ENCODE results near the gene GSTP1. TPM values are rescaled to one million over a fixed set of nuclear protein-coding genes. Genes with fewer than 3 reads are reported as not detected.
"Not testable (repeated sequence)": the region's sequence is repeated elsewhere in the genome, so short reads cannot be mapped to it uniquely, and the experiment has no call there.

The GSTP1 gene
- total and polyA plus RNA-seq, 5 donors from 2014 or later, result 55.7 to 231 (median 207) TPM

- H3K9me3 ChIP-seq (ENCODE audit: control insufficient read depth in 2 of 2, low read length in 2 of 2), result no peaks in the 10 kb centered on the region
- no peak overlapping the region for H3K27ac ChIP-seq (ENCODE audit: insufficient read depth, low read length, poor library complexity, severe bottlenecking)
- H3K36me3 Mint-ChIP-seq, result peaks cover 6% of the 10 kb centered on the region
- no peaks in the 10 kb centered on the region for H3K36me3 ChIP-seq (ENCODE audit: control insufficient read depth, insufficient read depth, low read length)
- H3K4me1 ChIP-seq (ENCODE audit: control insufficient read depth, insufficient read depth, low read length, poor library complexity, severe bottlenecking), result peaks cover 14% of the 10 kb centered on the region
- no peak for DNase-seq
- peaks cover 16 to 41% (median 28%) of the 10 kb centered on the region in 4 donors for H3K4me1 Mint-ChIP-seq
- H3K9me3 Mint-ChIP-seq, result peaks cover 0 to 4% (median 0%) of the 10 kb centered on the region in 7 donors
- peak overlapping the region; percentile 55 to 73 (median 65) for H3K27ac Mint-ChIP-seq
- peak overlapping the region; percentile 48 to 86 (median 76) for H3K4me3 Mint-ChIP-seq
- no peaks in the 10 kb centered on the region for H3K27me3 ChIP-seq (ENCODE audit: control insufficient read depth, insufficient read depth, low read length)
- no peak for ATAC-seq (ENCODE audit: low read depth in 2 of 2)
- H3K4me3 ChIP-seq (ENCODE audit: low read depth, low read length), result peak overlapping the region; percentile 26
- H3K27me3 Mint-ChIP-seq, result peaks cover 42% of the 10 kb centered on the region
These were observed 1.6 kb upstream of the GSTP1 start for GRCh38 chr11:67582011-67582410.

DNA sequence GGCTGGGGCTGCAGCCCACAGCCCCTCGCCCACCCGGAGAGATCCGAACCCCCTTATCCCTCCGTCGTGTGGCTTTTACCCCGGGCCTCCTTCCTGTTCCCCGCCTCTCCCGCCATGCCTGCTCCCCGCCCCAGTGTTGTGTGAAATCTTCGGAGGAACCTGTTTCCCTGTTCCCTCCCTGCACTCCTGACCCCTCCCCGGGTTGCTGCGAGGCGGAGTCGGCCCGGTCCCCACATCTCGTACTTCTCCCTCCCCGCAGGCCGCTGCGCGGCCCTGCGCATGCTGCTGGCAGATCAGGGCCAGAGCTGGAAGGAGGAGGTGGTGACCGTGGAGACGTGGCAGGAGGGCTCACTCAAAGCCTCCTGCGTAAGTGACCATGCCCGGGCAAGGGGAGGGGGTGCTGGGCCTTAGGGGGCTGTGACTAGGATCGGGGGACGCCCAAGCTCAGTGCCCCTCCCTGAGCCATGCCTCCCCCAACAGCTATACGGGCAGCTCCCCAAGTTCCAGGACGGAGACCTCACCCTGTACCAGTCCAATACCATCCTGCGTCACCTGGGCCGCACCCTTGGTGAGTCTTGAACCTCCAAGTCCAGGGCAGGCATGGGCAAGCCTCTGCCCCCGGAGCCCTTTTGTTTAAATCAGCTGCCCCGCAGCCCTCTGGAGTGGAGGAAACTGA lies 731 bp downstream of the GSTP1 start:
- peak overlapping the region; percentile 55 to 89 (median 73) for H3K4me3 Mint-ChIP-seq
- H3K4me3 ChIP-seq (ENCODE audit: low read depth, low read length), result peak overlapping the region; percentile 24
- H3K27ac Mint-ChIP-seq, result peak overlapping the region in 2 of 3 donors; percentile 83 to 90
- peaks cover 26% of the 10 kb centered on the region for H3K27me3 Mint-ChIP-seq
- H3K36me3 Mint-ChIP-seq, result peaks cover 6% of the 10 kb centered on the region
- H3K4me1 ChIP-seq (ENCODE audit: control insufficient read depth, insufficient read depth, low read length, poor library complexity, severe bottlenecking), result peaks cover 14% of the 10 kb centered on the region
- no peaks in the 10 kb centered on the region for H3K9me3 ChIP-seq (ENCODE audit: control insufficient read depth in 2 of 2, low read length in 2 of 2)
- H3K27me3 ChIP-seq (ENCODE audit: control insufficient read depth, insufficient read depth, low read length), result no peaks in the 10 kb centered on the region
- peaks cover 0 to 2% (median 0%) of the 10 kb centered on the region in 7 donors for H3K9me3 Mint-ChIP-seq
- H3K4me1 Mint-ChIP-seq, result peaks cover 12 to 48% (median 26%) of the 10 kb centered on the region in 4 donors
- H3K27ac ChIP-seq (ENCODE audit: insufficient read depth, low read length, poor library complexity, severe bottlenecking), result peak overlapping the region; percentile 79
- peak in 1 of 3 donors; percentile 39 for DNase-seq
- H3K36me3 ChIP-seq (ENCODE audit: control insufficient read depth, insufficient read depth, low read length), result no peaks in the 10 kb centered on the region
- peak in 1 of 2 donors; percentile 3 for ATAC-seq (ENCODE audit: low read depth in 2 of 2)

- H3K9me3 ChIP-seq (ENCODE audit: control insufficient read depth in 2 of 2, low read length in 2 of 2), result no peaks in the 10 kb centered on the region
- H3K4me1 ChIP-seq (ENCODE audit: control insufficient read depth, insufficient read depth, low read length, poor library complexity, severe bottlenecking), result peaks cover 14% of the 10 kb centered on the region
- H3K4me3 ChIP-seq (ENCODE audit: low read depth, low read length), result no peak overlapping the region
- H3K27ac Mint-ChIP-seq, result peak overlapping the region; percentile 53 to 90 (median 88)
- H3K4me1 Mint-ChIP-seq, result peaks cover 9 to 44% (median 23%) of the 10 kb centered on the region in 4 donors
- no peaks in the 10 kb centered on the region for H3K27me3 ChIP-seq (ENCODE audit: control insufficient read depth, insufficient read depth, low read length)
- peaks cover 6% of the 10 kb centered on the region for H3K36me3 Mint-ChIP-seq
- no peaks in the 10 kb centered on the region for H3K36me3 ChIP-seq (ENCODE audit: control insufficient read depth, insufficient read depth, low read length)
- ATAC-seq (ENCODE audit: low read depth in 2 of 2), result no peak
- peak overlapping the region; percentile 79 for H3K27ac ChIP-seq (ENCODE audit: insufficient read depth, low read length, poor library complexity, severe bottlenecking)
- peaks cover 0 to 2% (median 0%) of the 10 kb centered on the region in 7 donors for H3K9me3 Mint-ChIP-seq
- peak overlapping the region; percentile 55 to 89 (median 75) for H3K4me3 Mint-ChIP-seq
- H3K27me3 Mint-ChIP-seq, result peaks cover 18% of the 10 kb centered on the region
- no peak for DNase-seq
These were observed 1.6 kb downstream of the GSTP1 start for GRCh38 chr11:67584881-67585873.

- Mint-ChIP-seq H3K4me3 (peak overlapping the region; percentile 20 to 89 (median 65)), H3K27ac (peak overlapping the region; percentile 53 to 90 (median 88)), H3K27me3 (peaks cover 14% of the 10 kb centered on the region), H3K4me1 (peaks cover 9 to 44% (median 23%) of the 10 kb centered on the region in 4 donors), H3K9me3 (peaks cover 0 to 2% (median 0%) of the 10 kb centered on the region in 7 donors), H3K36me3 (peaks cover 6% of the 10 kb centered on the region)
- no peak overlapping the region for H3K4me3 ChIP-seq (ENCODE audit: low read depth, low read length)
- no peaks in the 10 kb centered on the region for H3K27me3 ChIP-seq (ENCODE audit: control insufficient read depth, insufficient read depth, low read length)
- H3K4me1 ChIP-seq (ENCODE audit: control insufficient read depth, insufficient read depth, low read length, poor library complexity, severe bottlenecking), result peaks cover 14% of the 10 kb centered on the region
- DNase-seq (no peak), ATAC-seq (ENCODE audit: low read depth in 2 of 2) (no peak)
- H3K36me3 ChIP-seq (ENCODE audit: control insufficient read depth, insufficient read depth, low read length), result no peaks in the 10 kb centered on the region
- H3K27ac ChIP-seq (ENCODE audit: insufficient read depth, low read length, poor library complexity, severe bottlenecking), result no peak overlapping the region
- H3K9me3 ChIP-seq (ENCODE audit: control insufficient read depth in 2 of 2, low read length in 2 of 2), result no peaks in the 10 kb centered on the region
These were observed 2.3 kb downstream of the GSTP1 start for GRCh38 chr11:67585911-67586310.

GRCh38 chr11:67586568-67587250 lies 3.1 kb downstream of the GSTP1 start:
- H3K27ac ChIP-seq (ENCODE audit: insufficient read depth, low read length, poor library complexity, severe bottlenecking), result no peak overlapping the region
- no peak overlapping the region for H3K4me3 ChIP-seq (ENCODE audit: low read depth, low read length)
- no peaks in the 10 kb centered on the region for H3K36me3 ChIP-seq (ENCODE audit: control insufficient read depth, insufficient read depth, low read length)
- ATAC-seq (ENCODE audit: low read depth in 2 of 2), result no peak
- H3K36me3 Mint-ChIP-seq, result peaks cover 6% of the 10 kb centered on the region
- H3K27me3 ChIP-seq (ENCODE audit: control insufficient read depth, insufficient read depth, low read length), result no peaks in the 10 kb centered on the region
- H3K4me1 Mint-ChIP-seq, result peaks cover 8 to 44% (median 23%) of the 10 kb centered on the region in 4 donors
- peaks cover 14% of the 10 kb centered on the region for H3K4me1 ChIP-seq (ENCODE audit: control insufficient read depth, insufficient read depth, low read length, poor library complexity, severe bottlenecking)
- H3K4me3 Mint-ChIP-seq, result peak overlapping the region in 2 of 4 donors; percentile 30 to 66
- no peak for DNase-seq
- peaks cover 8% of the 10 kb centered on the region for H3K27me3 Mint-ChIP-seq
- no peaks in the 10 kb centered on the region for H3K9me3 ChIP-seq (ENCODE audit: control insufficient read depth in 2 of 2, low read length in 2 of 2)
- peaks cover 0 to 2% (median 0%) of the 10 kb centered on the region in 7 donors for H3K9me3 Mint-ChIP-seq
- H3K27ac Mint-ChIP-seq, result peak overlapping the region; percentile 8 to 78 (median 28)

DNA sequence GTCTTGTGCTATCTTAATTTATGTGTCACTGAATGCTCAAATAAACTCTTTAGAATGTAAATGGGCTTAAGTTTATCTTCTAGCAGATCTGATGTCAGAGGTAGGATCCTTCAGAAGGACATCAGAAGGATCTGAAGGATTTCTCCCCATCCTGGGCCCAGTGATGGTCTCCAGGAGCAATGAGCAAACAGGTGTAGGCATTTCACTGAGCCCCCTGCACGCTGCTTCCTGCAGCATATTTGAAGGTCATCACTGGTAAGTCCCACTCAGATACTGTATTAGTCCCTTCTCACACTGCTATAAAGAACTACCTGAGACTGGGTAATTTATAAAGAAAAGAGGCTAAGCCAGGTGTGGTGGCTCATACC lies 4.5 kb downstream of the GSTP1 start:
- ATAC-seq (ENCODE audit: low read depth in 2 of 2), result no peak
- H3K4me3 ChIP-seq (ENCODE audit: low read depth, low read length), result no peak overlapping the region

DNA sequence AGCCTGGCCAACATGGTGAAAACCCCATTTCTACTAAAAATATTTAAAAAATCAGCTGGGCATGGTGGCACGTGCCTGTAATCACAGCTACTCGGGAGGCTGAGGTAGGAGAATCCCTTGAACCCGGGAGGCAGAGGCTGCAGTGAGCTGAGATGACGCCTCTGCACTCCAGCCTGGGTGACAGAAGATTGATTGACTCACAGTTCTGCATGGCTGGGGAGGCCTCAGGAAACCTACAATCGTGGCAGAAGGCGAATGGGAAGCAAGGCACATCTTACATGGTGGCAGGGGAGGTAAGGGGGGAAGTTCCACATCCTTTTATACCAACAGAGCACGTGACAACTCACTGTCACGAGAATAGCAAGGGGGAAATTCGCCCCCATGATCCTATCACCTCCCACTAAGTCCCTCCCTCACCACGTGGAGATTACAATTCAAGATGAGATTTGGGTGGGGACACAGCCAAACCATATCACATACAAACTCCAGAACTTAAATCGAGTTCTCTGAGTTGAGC lies 5.3 kb downstream of the GSTP1 start:
- Mint-ChIP-seq H3K27ac (peak overlapping the region in 1 of 3 donors; percentile 26), H3K4me1 (peaks cover 0 to 33% (median 12%) of the 10 kb centered on the region in 4 donors)
- not testable (repeated sequence) for H3K27me3 ChIP-seq (ENCODE audit: control insufficient read depth, insufficient read depth, low read length); H3K27ac ChIP-seq (ENCODE audit: insufficient read depth, low read length, poor library complexity, severe bottlenecking); H3K9me3 Mint-ChIP-seq; H3K9me3 ChIP-seq (ENCODE audit: control insufficient read depth in 2 of 2, low read length in 2 of 2); H3K4me1 ChIP-seq (ENCODE audit: control insufficient read depth, insufficient read depth, low read length, poor library complexity, severe bottlenecking); H3K36me3 Mint-ChIP-seq; H3K4me3 ChIP-seq (ENCODE audit: low read depth, low read length); DNase-seq; H3K36me3 ChIP-seq (ENCODE audit: control insufficient read depth, insufficient read depth, low read length); H3K27me3 Mint-ChIP-seq; H3K4me3 Mint-ChIP-seq; ATAC-seq (ENCODE audit: low read depth in 2 of 2)

More for the DNA sequence above, 4.5 kb downstream of the GSTP1 start:
- Histone ChIP-seq H3K9me3 (ENCODE audit: control insufficient read depth in 2 of 2, low read length in 2 of 2) (no peaks in the 10 kb centered on the region), H3K27me3 (ENCODE audit: control insufficient read depth, insufficient read depth, low read length) (no peaks in the 10 kb centered on the region), H3K36me3 (ENCODE audit: control insufficient read depth, insufficient read depth, low read length) (no peaks in the 10 kb centered on the region), H3K27ac (ENCODE audit: insufficient read depth, low read length, poor library complexity, severe bottlenecking) (no peak overlapping the region), H3K4me1 (ENCODE audit: control insufficient read depth, insufficient read depth, low read length, poor library complexity, severe bottlenecking) (peaks cover 14% of the 10 kb centered on the region)
- Mint-ChIP-seq H3K4me3 (peak overlapping the region in 1 of 4 donors; percentile 30), H3K27me3 (no peaks in the 10 kb centered on the region), H3K9me3 (peaks cover 0 to 2% (median 0%) of the 10 kb centered on the region in 7 donors), H3K27ac (peak overlapping the region in 1 of 3 donors; percentile 0), H3K4me1 (peaks cover 0 to 33% (median 14%) of the 10 kb centered on the region in 4 donors), H3K36me3 (peaks cover 6% of the 10 kb centered on the region)
- DNase-seq, result no peak
